LNCAP (cell line): ENCODE data around the gene OSBPL1A.

ENCODE experiments used
- CTCF ChIP-seq: fragments of 450-650 bp; IDR thresholded peaks from 2 replicates; pipeline ENCODE4 v1.5.1; 2017; ENCODE audit warnings: mild to moderate bottlenecking

Gene OSBPL1A

GRCh38 chr18:24428709-24429108, 31.1 kb upstream of the OSBPL1A start:
- peak; percentile 37; the same call in 1 of the 2 replicates for TF ChIP-seq CTCF

- TF ChIP-seq CTCF: no peak
Measured at GRCh38 chr18:24427484-24427883, 29.9 kb upstream of the OSBPL1A start.

- TF ChIP-seq CTCF: no peak
Measured at GRCh38 chr18:24426398-24427294, 29.0 kb upstream of the OSBPL1A start, which contains the start of gene IMPACT. Gene IMPACT (plus strand): TSS chr18:24426670. CDS start chr18:24426757, 87 bp downstream.

GRCh38 chr18:24426073-24426397, 28.4 kb upstream of the OSBPL1A start:
- TF ChIP-seq CTCF: no peak

- TF ChIP-seq CTCF: no peak
Measured at GRCh38 chr18:24421831-24422230, 24.2 kb upstream of the OSBPL1A start.

- TF ChIP-seq CTCF: no peak
Measured at GRCh38 chr18:24420551-24420950, 22.9 kb upstream of the OSBPL1A start.

- TF ChIP-seq CTCF: no peak
Measured at GRCh38 chr18:24417480-24417879, 19.9 kb upstream of the OSBPL1A start.
